Duodenal mucosa (tissue), 2 donors: ENCODE data around the gene ARMC9.

Experiments used
- H3K27ac ChIP-seq: one replicate; pipeline ENCODE4 v1.7.0; 2013; ENCODE audit warnings: low read depth, low read length
- H3K27me3 ChIP-seq, 2 donors: one replicate each; pipeline ENCODE4 v1.7.0; 2013; ENCODE audit warnings: low read length in 2 of 2, control low read depth in 1 of 2; ENCODE audit not compliant: insufficient read depth in 2 of 2, control insufficient read depth in 1 of 2
- H3K36me3 ChIP-seq, 2 donors: one replicate each; pipeline ENCODE4 v1.7.0; 2013; ENCODE audit warnings: low read length in 2 of 2, control low read depth in 1 of 2; ENCODE audit not compliant: insufficient read depth in 2 of 2, control insufficient read depth in 1 of 2
- H3K4me1 ChIP-seq, 2 donors: one replicate each; pipeline ENCODE4 v1.7.0; 2013; ENCODE audit warnings: low read length in 2 of 2, control low read depth in 1 of 2; ENCODE audit not compliant: insufficient read depth in 2 of 2, control insufficient read depth in 1 of 2
- H3K4me3 ChIP-seq, 2 donors: one replicate each; pipeline ENCODE4 v1.7.0; 2013; ENCODE audit warnings: low read length in 2 of 2, low read depth in 1 of 2
- H3K9ac ChIP-seq, 2 donors: one replicate each; pipeline ENCODE4 v1.7.0; 2013; ENCODE audit warnings: low read length in 2 of 2, low read depth in 1 of 2
- H3K9me3 ChIP-seq, 2 donors: one replicate each; pipeline ENCODE4 v1.7.0; 2013; ENCODE audit warnings: low read length in 2 of 2, control low read depth in 1 of 2; ENCODE audit not compliant: control insufficient read depth in 1 of 2

ARMC9 gene

DNA sequence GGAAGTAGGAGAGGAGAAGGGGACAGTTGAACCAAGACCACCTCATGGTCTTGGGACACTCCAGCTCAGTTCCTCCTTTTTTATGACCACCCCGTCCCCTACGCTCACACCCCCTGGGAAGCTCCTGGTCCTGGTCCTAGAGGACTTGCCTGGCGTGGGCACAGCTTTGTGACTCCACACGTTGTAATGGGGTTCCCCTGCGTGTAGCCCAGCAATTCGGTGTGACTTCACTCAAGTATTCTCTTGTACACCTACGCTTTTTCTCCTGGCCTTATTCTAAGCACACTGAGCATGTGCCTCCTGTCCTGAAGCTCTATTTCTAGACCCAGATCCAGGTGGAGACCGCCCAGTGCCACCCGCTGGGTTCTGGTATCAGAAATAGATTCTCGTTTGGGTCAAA is 161.0 kb downstream of the ARMC9 start:
- H3K27me3 ChIP-seq: no peaks in the 10 kb centered on the region
- H3K4me3 ChIP-seq: no peak overlapping the region
- H3K36me3 ChIP-seq: no peaks in the 10 kb centered on the region
- no peaks in the 10 kb centered on the region for H3K9me3 ChIP-seq
- peaks cover 0 to 5% of the 10 kb centered on the region in 2 donors for H3K4me1 ChIP-seq
- H3K9ac ChIP-seq: no peak overlapping the region
- H3K27ac ChIP-seq: no peak overlapping the region

DNA sequence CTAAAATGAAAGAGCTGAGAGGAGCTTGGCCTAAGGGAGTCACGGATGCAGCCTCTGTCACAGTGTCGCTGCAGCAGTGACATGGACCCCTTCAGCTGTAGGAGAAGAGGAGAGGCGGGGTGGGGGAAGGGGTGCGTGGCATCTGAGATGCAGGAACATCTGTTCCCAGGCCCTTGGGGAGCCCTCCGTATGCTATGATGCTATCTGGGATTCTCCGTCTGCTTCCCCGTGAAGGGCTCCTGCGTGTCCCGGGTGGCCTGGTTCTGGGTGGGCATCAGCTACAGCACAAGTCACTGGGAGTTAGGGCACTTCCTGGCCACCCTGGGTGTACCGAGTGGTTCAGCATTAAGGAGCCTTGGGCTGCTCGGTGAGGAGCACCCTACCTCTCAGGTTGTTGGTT is 161.5 kb downstream of the ARMC9 start:
- Histone ChIP-seq H3K4me3 (no peak overlapping the region), H3K27ac (no peak overlapping the region)

DNA sequence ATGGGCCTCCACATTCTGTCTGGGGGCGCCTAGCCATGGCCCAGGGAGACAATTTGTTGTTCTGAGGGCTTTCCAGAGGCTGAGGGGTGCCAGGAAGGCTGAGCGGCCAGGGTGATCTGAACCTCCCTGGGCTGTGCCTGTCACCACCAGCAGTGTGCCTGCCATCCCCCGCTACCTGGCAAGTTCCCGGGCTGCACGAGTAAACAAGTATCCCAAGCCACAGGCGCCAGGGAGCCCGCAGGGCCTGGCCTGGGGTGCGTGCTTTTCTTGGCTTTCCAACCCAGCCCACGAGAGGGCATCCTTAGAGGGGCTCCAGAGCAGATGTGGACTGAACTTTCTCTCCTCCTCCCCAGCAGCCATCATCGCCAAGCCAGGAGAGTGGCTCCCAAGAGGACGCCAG is 162.0 kb downstream of the ARMC9 start:
- Histone ChIP-seq H3K4me3 (no peak overlapping the region), H3K4me1 (peaks cover 8 to 12% of the 10 kb centered on the region in 2 donors), H3K9ac (no peak overlapping the region), H3K27me3 (no peaks in the 10 kb centered on the region), H3K27ac (no peak overlapping the region), H3K9me3 (no peaks in the 10 kb centered on the region), H3K36me3 (no peaks in the 10 kb centered on the region)

More for the DNA sequence above, 161.5 kb downstream of the ARMC9 start:
- Histone ChIP-seq H3K9me3 (no peaks in the 10 kb centered on the region), H3K9ac (no peak overlapping the region), H3K27me3 (no peaks in the 10 kb centered on the region), H3K36me3 (no peaks in the 10 kb centered on the region), H3K4me1 (peaks cover 3 to 7% of the 10 kb centered on the region in 2 donors)

DNA sequence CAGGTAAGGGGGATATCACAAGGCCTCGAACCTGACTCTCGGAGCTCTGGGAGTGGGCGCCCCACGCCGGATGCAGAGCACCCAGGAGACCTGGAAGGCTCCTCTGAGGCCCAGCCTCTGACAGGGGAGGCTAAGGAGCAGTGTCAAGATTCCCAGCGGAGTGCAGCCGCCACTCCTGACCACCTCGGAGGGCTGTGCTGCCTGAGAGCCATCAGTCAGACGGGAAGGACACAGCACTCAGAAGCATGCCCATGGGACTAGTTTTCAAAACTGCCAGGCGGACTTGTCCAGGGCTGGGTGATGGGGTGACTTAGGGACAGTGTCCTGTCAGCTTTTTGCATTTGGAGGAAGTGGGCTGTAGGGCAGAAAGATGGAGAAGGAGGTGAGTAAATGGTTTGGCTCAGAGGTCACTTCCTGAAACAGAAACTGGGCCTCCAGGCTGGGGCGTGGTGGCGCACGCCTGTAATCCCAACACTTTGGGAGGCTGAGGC is 162.5 kb downstream of the ARMC9 start:
- Histone ChIP-seq H3K9me3 (no peaks in the 10 kb centered on the region), H3K4me3 (no peak overlapping the region), H3K27me3 (no peaks in the 10 kb centered on the region), H3K9ac (no peak overlapping the region), H3K27ac (no peak overlapping the region), H3K4me1 (peaks cover 13 to 15% of the 10 kb centered on the region in 2 donors), H3K36me3 (no peaks in the 10 kb centered on the region)

DNA sequence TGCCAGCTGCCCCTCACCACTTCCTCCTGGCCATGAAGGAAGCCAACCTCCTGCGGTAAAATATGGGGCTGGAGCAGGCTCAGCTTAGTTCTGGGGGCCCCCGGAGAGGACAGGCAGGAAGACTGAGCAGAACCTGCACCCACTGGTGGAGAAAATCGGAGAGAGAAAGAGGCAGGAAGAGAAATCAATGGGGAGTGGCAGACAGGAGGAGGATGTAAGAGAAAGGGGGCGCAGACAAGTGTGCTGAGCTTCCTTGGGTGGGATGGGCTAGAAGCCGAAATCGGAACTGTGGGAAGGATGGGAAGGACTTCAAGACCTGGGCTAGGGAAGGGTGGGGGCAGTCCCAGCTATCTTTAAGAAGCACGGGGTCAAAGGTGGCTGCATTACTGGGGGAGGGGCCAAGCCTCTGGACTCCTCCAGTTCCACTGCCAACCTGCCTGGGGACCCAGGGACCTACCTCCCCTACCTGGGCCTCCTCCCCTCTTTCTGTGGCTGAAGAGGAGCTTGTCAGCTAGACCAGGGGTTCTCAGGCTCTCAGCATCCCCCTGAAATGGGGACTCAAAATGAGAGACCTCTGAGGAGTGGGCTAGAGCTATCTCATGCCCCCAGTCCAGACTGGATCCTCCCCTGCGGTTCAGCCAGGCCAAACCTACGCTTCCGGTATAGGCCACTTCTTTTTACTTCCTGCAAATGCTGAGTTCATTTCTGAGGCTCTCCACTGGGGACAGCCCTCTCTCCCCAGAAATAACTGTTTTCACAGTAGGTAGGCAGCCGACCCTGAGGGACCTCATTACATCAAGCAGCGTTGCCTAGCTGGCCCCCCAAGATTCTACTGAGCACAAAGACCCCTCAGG is 163.5 kb downstream of the ARMC9 start:
- H3K9me3 ChIP-seq: no peaks in the 10 kb centered on the region
- H3K9ac ChIP-seq: no peak overlapping the region
- peaks cover 14 to 15% of the 10 kb centered on the region in 2 donors for H3K4me1 ChIP-seq
- no peak overlapping the region for H3K4me3 ChIP-seq
- no peaks in the 10 kb centered on the region for H3K27me3 ChIP-seq
- no peaks in the 10 kb centered on the region for H3K36me3 ChIP-seq
- H3K27ac ChIP-seq: no peak overlapping the region

DNA sequence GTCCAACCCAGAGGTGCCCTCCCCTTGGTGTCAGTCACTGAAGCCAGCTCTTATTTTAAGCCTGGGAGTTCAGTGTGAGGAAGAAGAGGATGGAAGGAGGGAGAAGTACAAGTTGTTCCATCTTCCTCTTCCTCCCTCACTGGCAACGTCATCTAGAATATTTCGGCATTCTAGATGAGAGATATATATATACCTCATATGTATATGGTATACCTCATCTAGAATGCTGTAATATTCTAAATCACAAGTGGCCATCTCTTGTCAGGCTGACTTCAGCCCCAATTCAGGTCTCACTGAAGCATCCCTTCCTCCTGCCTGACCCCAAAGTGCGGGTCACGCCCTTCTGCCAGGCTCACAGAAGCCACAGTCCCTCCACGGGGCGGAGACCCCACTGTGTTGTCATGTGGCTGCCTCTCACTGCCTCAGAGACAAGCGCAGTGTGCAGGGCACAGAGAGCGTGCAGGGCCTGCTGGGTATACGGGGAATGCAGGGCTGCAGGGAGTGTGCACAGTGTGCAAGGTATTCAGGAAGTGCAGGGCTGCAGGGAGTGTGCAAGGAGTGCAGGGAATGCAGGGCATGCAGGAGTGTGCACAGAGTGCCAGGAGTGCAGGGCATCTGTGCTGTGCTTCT is 164.2 kb downstream of the ARMC9 start:
- no peaks in the 10 kb centered on the region for H3K36me3 ChIP-seq
- no peak overlapping the region for H3K27ac ChIP-seq
- no peak overlapping the region for H3K4me3 ChIP-seq
- no peaks in the 10 kb centered on the region for H3K27me3 ChIP-seq
- H3K9me3 ChIP-seq: no peaks in the 10 kb centered on the region
- no peak overlapping the region for H3K9ac ChIP-seq
- H3K4me1 ChIP-seq: peaks cover 14 to 15% of the 10 kb centered on the region in 2 donors

DNA sequence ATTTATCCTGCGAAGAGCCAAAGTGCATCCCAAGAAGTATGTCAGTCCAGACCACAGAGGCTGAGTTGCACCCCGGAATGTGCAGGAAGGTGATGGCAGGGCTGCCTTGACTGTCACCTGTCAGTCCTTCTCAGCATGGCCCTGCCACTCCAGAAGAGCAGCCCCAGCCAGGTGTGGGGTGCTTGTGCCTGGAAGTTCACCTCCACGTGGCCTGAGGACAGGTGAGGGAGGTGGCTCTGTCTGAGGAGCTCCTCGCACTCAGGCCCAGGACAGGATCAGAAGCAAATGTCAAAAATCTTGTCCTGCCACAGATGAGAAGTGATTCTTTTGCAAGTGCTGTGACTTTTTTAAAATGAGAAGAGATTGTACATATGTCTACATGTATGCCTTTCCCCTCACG is 165.6 kb downstream of the ARMC9 start:
- Histone ChIP-seq H3K27ac (no peak overlapping the region), H3K9ac (no peak overlapping the region), H3K36me3 (no peaks in the 10 kb centered on the region), H3K4me1 (peaks cover 14 to 15% of the 10 kb centered on the region in 2 donors), H3K27me3 (no peaks in the 10 kb centered on the region), H3K4me3 (no peak overlapping the region), H3K9me3 (no peaks in the 10 kb centered on the region)

DNA sequence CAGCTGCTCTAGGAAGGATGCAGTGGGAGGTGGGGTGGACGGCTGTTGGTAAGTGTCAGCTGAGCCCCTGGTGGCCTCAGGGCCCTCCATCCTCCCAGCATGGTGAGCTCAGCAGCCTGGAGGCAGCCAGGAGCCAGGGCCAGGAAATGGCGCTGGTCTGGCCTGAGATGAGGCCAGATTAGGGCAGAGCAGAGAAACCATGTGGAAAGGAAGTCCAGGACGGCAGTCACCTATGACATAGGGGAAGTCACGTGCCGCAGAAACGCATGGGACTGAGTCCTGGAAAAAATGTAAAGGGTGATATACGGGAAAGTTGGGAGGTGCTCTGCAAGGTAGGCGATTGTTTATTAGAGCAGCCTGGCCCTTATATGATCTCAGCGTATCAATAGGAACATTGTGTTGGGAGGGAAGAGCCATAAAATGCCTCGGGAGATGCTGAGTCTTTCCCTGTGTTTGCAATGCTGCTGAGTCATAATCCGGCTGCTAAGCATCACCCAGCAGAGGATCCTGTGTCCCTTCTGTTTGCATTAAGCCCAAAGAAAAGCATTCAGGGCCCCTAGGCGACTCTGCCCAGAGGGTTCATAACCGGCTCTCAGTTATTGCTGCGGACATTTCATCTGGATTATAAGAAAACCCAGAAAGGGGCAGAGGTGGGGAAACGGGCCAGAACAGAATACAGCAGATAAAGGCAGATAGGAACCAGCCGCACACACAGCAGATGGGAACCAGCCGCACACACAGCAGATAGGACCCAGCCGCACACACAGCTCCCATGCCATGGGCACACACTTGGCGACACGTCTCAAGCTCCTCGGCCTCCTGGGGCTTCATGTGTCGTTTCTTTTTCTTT is 166.8 kb downstream of the ARMC9 start:
- peak overlapping the region in 1 of 2 donors; percentile 36 for H3K4me3 ChIP-seq
- peak overlapping the region; percentile 36 for H3K27ac ChIP-seq
- peak overlapping the region; percentile 19 to 38 for H3K9ac ChIP-seq
- H3K36me3 ChIP-seq: no peaks in the 10 kb centered on the region
- H3K4me1 ChIP-seq: peaks cover 14 to 15% of the 10 kb centered on the region in 2 donors
- no peaks in the 10 kb centered on the region for H3K27me3 ChIP-seq
- H3K9me3 ChIP-seq: no peaks in the 10 kb centered on the region

DNA sequence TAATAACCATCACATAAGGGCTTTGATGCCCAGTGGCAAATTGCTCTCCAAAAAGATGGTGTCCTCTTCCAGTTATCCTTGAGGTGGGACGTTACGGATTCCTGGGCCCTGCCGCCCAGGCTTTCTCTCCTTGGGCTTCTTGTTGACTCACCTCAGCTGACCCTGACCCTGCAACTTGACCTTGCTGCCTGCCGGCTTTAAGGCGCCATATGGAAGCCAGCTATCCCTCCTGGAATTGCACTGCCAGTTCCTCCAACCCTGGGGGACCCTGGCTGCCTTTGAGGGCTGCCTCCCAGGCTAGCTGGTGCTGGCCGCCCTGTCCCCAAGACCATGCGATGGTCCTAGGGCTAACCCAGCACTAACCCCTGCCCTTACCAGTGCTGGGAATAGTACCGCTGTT is 168.7 kb downstream of the ARMC9 start:
- Histone ChIP-seq H3K27ac (no peak overlapping the region), H3K4me1 (peaks cover 14 to 15% of the 10 kb centered on the region in 2 donors), H3K36me3 (no peaks in the 10 kb centered on the region), H3K9me3 (no peaks in the 10 kb centered on the region), H3K9ac (no peak overlapping the region), H3K4me3 (no peak overlapping the region), H3K27me3 (no peaks in the 10 kb centered on the region)
